Right lobe of liver (tissue), 6 donors: ENCODE results near the gene RPS6KA5. TPM values are rescaled to one million over a fixed set of nuclear protein-coding genes. Genes with fewer than 3 reads are reported as not detected.

ENCODE experiments used
- ATAC-seq, 4 donors: fragments of 200-7000 bp; cut with Tn5 transposase; one replicate each; pipeline ENCODE4 v1.9.1; 2020; ENCODE audit warnings: mild to moderate bottlenecking in 4 of 4, moderate library complexity in 4 of 4
- DNase-seq, 3 donors: peaks; one replicate each; pipeline ENCODE4 v3.0.0-alpha.2; 2020
- H3K27ac ChIP-seq, 3 donors: fragments of 200-600 bp; one replicate each; pipeline ENCODE4 v1.8.0; 2022
- H3K27me3 ChIP-seq, 2 donors: fragments of 200-600 bp; one replicate each; pipeline ENCODE4 v1.8.0; 2022
- H3K36me3 ChIP-seq, 4 donors: fragments of 200-600 bp; sonication (generic) in 1 of 4; one replicate each; pipeline versions ENCODE4 v1.5.1 to v1.8.0; 2017 to 2022; ENCODE audit warnings: control low read depth in 1 of 4
- H3K4me1 ChIP-seq, 4 donors: fragments of 200-600 bp; sonication (generic) in 1 of 4; one replicate each; pipeline versions ENCODE4 v1.5.1 to v1.8.0; 2017 to 2022; ENCODE audit warnings: control low read depth in 1 of 4
- H3K4me3 ChIP-seq, 3 donors: fragments of 200-600 bp; one replicate each; pipeline ENCODE4 v1.8.0; 2022
- H3K9me3 ChIP-seq, 4 donors: fragments of 200-600 bp; sonication (generic) in 1 of 4; one replicate each; pipeline versions ENCODE4 v1.5.1 to v1.8.0; 2017 to 2022; ENCODE audit warnings: control low read depth in 1 of 4
- POLR2A ChIP-seq: fragments of 450-650 bp; IDR thresholded peaks from one replicate; pipeline ENCODE4 v1.6.1; 2017; ENCODE audit warnings: antibody characterized with exemption, mild to moderate bottlenecking
- WGBS: methylation state at CpG from one replicate; pipeline ENCODE4 v1.1.6; 2018; ENCODE audit warnings: low coverage, low lambda C conversion rate; ENCODE audit not compliant: insufficient coverage; ENCODE audit errors: missing lambda C conversion rate; 5-methylcytosine and 5-hydroxymethylcytosine counted together
- intact Hi-C, 2 donors: fragments of 100-400 bp; cut with DNase I; formaldehyde crosslinking; loops; one replicate each; pipeline versions ENCODE4 v1.11.2 to v1.14.1; 2022
- total RNA-seq, 6 experiments: library from RNA; depleted of rRNA in 2 of 6; stranded (reverse); fragments of >200 nt in 2 of 6; fragmentation: NEBNext Ultra II Directional in 3 of 6; extraction: Animal tissue kit (Norgen Biotek cat#: 25700) in 3 of 6; gene quantifications; one replicate each; pipeline versions ENCODE4 v1.1.0 to v1.2.4, GENCODE V29; 2016 to 2023
- TF ChIP-seq, protein P1 (sequence below), 4 donors: fragments of 200-600 bp in 3 of 4; fragments of 450-650 bp in 1 of 4; IDR thresholded peaks; one replicate each; pipeline versions ENCODE4 v1.5.1 to v1.8.0; 2016 to 2022; ENCODE audit warnings: antibody characterized with exemption in 4 of 4, mild to moderate bottlenecking in 2 of 4
- donor health status: DM: no; HTN: yes; CAD: no.
- donor health status: DM: no; HTN: no; CAD: no.
- donor health status: DM: no; HTN: no; CAD: no.
- donor health status: DM: no; HTN: yes; CAD: no.
- donor health status: DM: no; HTN: yes; CAD: no.

Gene RPS6KA5
- total RNA-seq, 6 experiments from 2014 or later = 0.31 to 3.5 (median 1.7) TPM

DNA sequence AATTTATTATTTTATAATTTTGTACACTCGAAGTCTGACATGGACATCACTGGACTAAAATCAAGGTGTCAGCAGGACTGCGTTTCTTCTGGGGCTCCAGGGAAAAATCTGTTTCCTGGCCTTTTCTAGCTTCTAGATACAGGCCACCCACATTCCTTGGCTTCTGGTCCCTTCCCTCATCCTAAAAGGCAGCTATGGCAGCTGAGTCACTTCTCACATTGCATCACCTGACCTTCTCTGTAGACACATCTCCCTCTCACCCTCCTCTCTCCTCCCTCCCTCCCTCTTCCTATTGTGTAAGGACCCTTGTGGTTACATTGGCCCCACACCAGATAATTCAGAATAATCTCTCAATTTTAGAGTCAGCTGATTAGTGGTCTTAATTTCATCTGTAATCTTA lies 92.4 kb downstream of the RPS6KA5 start:
- 88% methylated on average over 2 of the region's 2 CpGs for WGBS

GRCh38 chr14:90966493-90966892 lies 93.9 kb downstream of the RPS6KA5 start:
- WGBS = 47% methylated on average over 3 of the region's 3 CpGs
- no peak for DNase-seq

More for the DNA sequence above, 92.4 kb downstream of the RPS6KA5 start:
- Histone ChIP-seq H3K27me3 (no peaks in the 10 kb centered on the region), H3K4me1 (no peaks in the 10 kb centered on the region), H3K4me3 (no peak overlapping the region), H3K27ac (no peak overlapping the region), H3K9me3 (no peaks in the 10 kb centered on the region), H3K36me3 (no peaks in the 10 kb centered on the region)
- ATAC-seq = no peak
- intact Hi-C loops = no loop called here
- TF ChIP-seq POLR2A = no peak
- TF ChIP-seq, protein P1, sequence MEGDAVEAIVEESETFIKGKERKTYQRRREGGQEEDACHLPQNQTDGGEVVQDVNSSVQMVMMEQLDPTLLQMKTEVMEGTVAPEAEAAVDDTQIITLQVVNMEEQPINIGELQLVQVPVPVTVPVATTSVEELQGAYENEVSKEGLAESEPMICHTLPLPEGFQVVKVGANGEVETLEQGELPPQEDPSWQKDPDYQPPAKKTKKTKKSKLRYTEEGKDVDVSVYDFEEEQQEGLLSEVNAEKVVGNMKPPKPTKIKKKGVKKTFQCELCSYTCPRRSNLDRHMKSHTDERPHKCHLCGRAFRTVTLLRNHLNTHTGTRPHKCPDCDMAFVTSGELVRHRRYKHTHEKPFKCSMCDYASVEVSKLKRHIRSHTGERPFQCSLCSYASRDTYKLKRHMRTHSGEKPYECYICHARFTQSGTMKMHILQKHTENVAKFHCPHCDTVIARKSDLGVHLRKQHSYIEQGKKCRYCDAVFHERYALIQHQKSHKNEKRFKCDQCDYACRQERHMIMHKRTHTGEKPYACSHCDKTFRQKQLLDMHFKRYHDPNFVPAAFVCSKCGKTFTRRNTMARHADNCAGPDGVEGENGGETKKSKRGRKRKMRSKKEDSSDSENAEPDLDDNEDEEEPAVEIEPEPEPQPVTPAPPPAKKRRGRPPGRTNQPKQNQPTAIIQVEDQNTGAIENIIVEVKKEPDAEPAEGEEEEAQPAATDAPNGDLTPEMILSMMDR (IDR thresholded peaks at IDR 0.05) = no peak
- no peak for DNase-seq

GRCh38 chr14:90965765-90966164 lies 94.7 kb downstream of the RPS6KA5 start:
- intact Hi-C loops = no loop called here
- 96% methylated on average over 3 of the region's 3 CpGs for WGBS
- Histone ChIP-seq H3K9me3 (no peaks in the 10 kb centered on the region), H3K4me3 (no peak overlapping the region), H3K27ac (no peak overlapping the region), H3K27me3 (no peaks in the 10 kb centered on the region), H3K4me1 (no peaks in the 10 kb centered on the region), H3K36me3 (no peaks in the 10 kb centered on the region)
- TF ChIP-seq, protein P1 (IDR thresholded peaks at IDR 0.05) = no peak
- no peak for TF ChIP-seq POLR2A
- DNase-seq (no peak), ATAC-seq (no peak)

More at GRCh38 chr14:90966493-90966892, 93.9 kb downstream of the RPS6KA5 start:
- Histone ChIP-seq H3K4me1 (no peaks in the 10 kb centered on the region), H3K4me3 (no peak overlapping the region), H3K9me3 (no peaks in the 10 kb centered on the region), H3K27ac (no peak overlapping the region), H3K27me3 (no peaks in the 10 kb centered on the region), H3K36me3 (no peaks in the 10 kb centered on the region)
- TF ChIP-seq, protein P1 (IDR thresholded peaks at IDR 0.05) = no peak
- no peak for TF ChIP-seq POLR2A
- peak in 3 of 4 donors; percentile 37 to 68 (median 55) for ATAC-seq
- intact Hi-C loops = no loop called here

DNA sequence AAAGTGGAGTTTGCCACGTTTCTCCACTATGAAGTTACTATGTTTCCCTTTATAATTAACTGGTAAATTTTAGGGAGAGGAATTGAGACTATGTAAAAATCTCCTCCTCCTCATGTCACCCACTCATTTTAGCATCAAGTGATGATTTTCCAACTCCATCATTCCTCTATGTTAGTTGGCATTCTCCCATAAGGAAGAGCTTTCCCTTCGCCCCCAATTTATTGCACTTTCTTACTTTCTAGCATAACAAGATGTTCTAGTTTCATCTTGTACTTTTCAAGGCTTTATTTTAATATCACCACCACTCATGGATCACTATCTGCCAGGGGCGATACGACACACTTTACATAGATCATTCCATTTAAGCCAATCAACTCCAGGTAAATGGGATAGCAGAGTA lies 97.1 kb downstream of the RPS6KA5 start:
- WGBS = 84% methylated on average over 4 of the region's 4 CpGs
- ATAC-seq (no peak), DNase-seq (no peak)
- TF ChIP-seq, protein P1 (IDR thresholded peaks at IDR 0.05) = no peak
- no peak for TF ChIP-seq POLR2A
- Histone ChIP-seq H3K27me3 (no peaks in the 10 kb centered on the region), H3K9me3 (no peaks in the 10 kb centered on the region), H3K4me3 (no peak overlapping the region), H3K27ac (no peak overlapping the region), H3K36me3 (no peaks in the 10 kb centered on the region), H3K4me1 (no peaks in the 10 kb centered on the region)
- intact Hi-C loops = no loop called here
